ENCODE data around the gene SH3D19.

- TF ChIP-seq, protein P1, sequence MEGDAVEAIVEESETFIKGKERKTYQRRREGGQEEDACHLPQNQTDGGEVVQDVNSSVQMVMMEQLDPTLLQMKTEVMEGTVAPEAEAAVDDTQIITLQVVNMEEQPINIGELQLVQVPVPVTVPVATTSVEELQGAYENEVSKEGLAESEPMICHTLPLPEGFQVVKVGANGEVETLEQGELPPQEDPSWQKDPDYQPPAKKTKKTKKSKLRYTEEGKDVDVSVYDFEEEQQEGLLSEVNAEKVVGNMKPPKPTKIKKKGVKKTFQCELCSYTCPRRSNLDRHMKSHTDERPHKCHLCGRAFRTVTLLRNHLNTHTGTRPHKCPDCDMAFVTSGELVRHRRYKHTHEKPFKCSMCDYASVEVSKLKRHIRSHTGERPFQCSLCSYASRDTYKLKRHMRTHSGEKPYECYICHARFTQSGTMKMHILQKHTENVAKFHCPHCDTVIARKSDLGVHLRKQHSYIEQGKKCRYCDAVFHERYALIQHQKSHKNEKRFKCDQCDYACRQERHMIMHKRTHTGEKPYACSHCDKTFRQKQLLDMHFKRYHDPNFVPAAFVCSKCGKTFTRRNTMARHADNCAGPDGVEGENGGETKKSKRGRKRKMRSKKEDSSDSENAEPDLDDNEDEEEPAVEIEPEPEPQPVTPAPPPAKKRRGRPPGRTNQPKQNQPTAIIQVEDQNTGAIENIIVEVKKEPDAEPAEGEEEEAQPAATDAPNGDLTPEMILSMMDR (IDR thresholded peaks at IDR 0.05) = no peak
- TF ChIP-seq POLR2A (IDR thresholded peaks at IDR 0.05) (no peak), POLR2AphosphoS5 (IDR thresholded peaks at IDR 0.05) (no peak), EP300 (IDR thresholded peaks at IDR 0.05) (no peak)
Measured at GRCh38 chr4:151143811-151144210, 181.6 kb downstream of the SH3D19 start.
